NCI-H524 (cell line): ENCODE results near the gene PMM2.

Experiments
- DNase-seq, 2 experiments: peaks; one replicate each; lab custom pipeline; 2025; lab: John Stamatoyannopoulos, UW

Gene PMM2

GRCh38 chr16:8851761-8852403 is 54.2 kb downstream of the PMM2 start:
- no peak for DNase-seq

GRCh38 chr16:8852534-8852933 is 54.9 kb downstream of the PMM2 start:
- no peak for DNase-seq

- DNase-seq = no peak
Measured at GRCh38 chr16:8853150-8853549, 55.5 kb downstream of the PMM2 start.

- no peak for DNase-seq
Measured at GRCh38 chr16:8853611-8854010, 56.0 kb downstream of the PMM2 start.

- DNase-seq = no peak
Measured at GRCh38 chr16:8854298-8854948, 56.8 kb downstream of the PMM2 start.

GRCh38 chr16:8855051-8855786 is 57.6 kb downstream of the PMM2 start:
- no peak for DNase-seq

- DNase-seq = no peak
Measured at GRCh38 chr16:8855972-8856371, 58.3 kb downstream of the PMM2 start.

- no peak for DNase-seq
Measured at GRCh38 chr16:8858994-8859912, 61.6 kb downstream of the PMM2 start.

GRCh38 chr16:8859913-8860881 is 62.6 kb downstream of the PMM2 start:
- DNase-seq = no peak

GRCh38 chr16:8861563-8862308 is 64.1 kb downstream of the PMM2 start:
- no peak for DNase-seq

- DNase-seq = no peak
Measured at GRCh38 chr16:8862309-8863130, 64.9 kb downstream of the PMM2 start.

- peak in 1 of 2 experiments; percentile 22 for DNase-seq
Measured at GRCh38 chr16:8863594-8864424, 66.2 kb downstream of the PMM2 start.

- no peak for DNase-seq
Measured at GRCh38 chr16:8864480-8865110, 67.0 kb downstream of the PMM2 start.

- no peak for DNase-seq
Measured at GRCh38 chr16:8865145-8865882, 67.7 kb downstream of the PMM2 start.

GRCh38 chr16:8866118-8866883 is 68.7 kb downstream of the PMM2 start:
- DNase-seq = no peak

- DNase-seq = no peak
Measured at GRCh38 chr16:8866884-8867215, 69.2 kb downstream of the PMM2 start.
